Measurements from ENCODE around the gene CLDN22. TPM values are rescaled to one million over a fixed set of nuclear protein-coding genes. Genes with fewer than 3 reads are reported as not detected.

Gene CLDN22
- not detected for total RNA-seq
- polyA plus RNA-seq = not detected

GRCh38 chr4:183320211-183321059 is at the start of gene CLDN22:
Gene CLDN22, minus strand, starts transcription at chr4:183320276. Its CDS starts 58 bp downstream, at chr4:183320218.
- H3K4me3 Mint-ChIP-seq = no peak within 1 kb of the TSS
- no peaks in the 10 kb centered on the region for H3K4me1 Mint-ChIP-seq
- H3K27ac Mint-ChIP-seq = no peak within 1 kb of the TSS
- Histone ChIP-seq H3K9me3 (ENCODE audit: control insufficient read depth in 2 of 2, low read length in 2 of 2) (no peaks in the 10 kb centered on the region), H3K4me1 (ENCODE audit: control insufficient read depth, insufficient read depth, low read length, poor library complexity, severe bottlenecking) (no peaks in the 10 kb centered on the region), H3K36me3 (ENCODE audit: control insufficient read depth, insufficient read depth, low read length) (no peaks in the 10 kb centered on the region), H3K4me3 (ENCODE audit: low read depth, low read length) (no peak within 1 kb of the TSS), H3K27me3 (ENCODE audit: control insufficient read depth, insufficient read depth, low read length) (no peaks in the 10 kb centered on the region), H3K27ac (ENCODE audit: insufficient read depth, low read length, poor library complexity, severe bottlenecking) (no peak within 1 kb of the TSS)
- peaks cover 8% of the 10 kb centered on the region for H3K27me3 Mint-ChIP-seq
- H3K9me3 Mint-ChIP-seq = no peaks in the 10 kb centered on the region
- DNase-seq (no peak), ATAC-seq (ENCODE audit: low read depth in 2 of 2) (no peak)
- H3K36me3 Mint-ChIP-seq = no peaks in the 10 kb centered on the region

- no peaks in the 10 kb centered on the region for H3K4me1 ChIP-seq (ENCODE audit: control insufficient read depth, insufficient read depth, low read length, poor library complexity, severe bottlenecking)
- no peaks in the 10 kb centered on the region for H3K36me3 ChIP-seq (ENCODE audit: control insufficient read depth, insufficient read depth, low read length)
- H3K27me3 ChIP-seq (ENCODE audit: control insufficient read depth, insufficient read depth, low read length) = no peaks in the 10 kb centered on the region
- DNase-seq (no peak), ATAC-seq (ENCODE audit: low read depth in 2 of 2) (no peak)
- H3K4me3 ChIP-seq (ENCODE audit: low read depth, low read length) = no peak overlapping the region
- Mint-ChIP-seq H3K9me3 (peaks cover 0 to 6% (median 0%) of the 10 kb centered on the region in 7 donors), H3K27me3 (peaks cover 15% of the 10 kb centered on the region), H3K4me3 (no peak overlapping the region), H3K4me1 (peaks cover 0 to 4% (median 0%) of the 10 kb centered on the region in 4 donors), H3K36me3 (no peaks in the 10 kb centered on the region), H3K27ac (no peak overlapping the region)
- no peak overlapping the region for H3K27ac ChIP-seq (ENCODE audit: insufficient read depth, low read length, poor library complexity, severe bottlenecking)
- peaks cover 0 to 5% of the 10 kb centered on the region in 2 experiments for H3K9me3 ChIP-seq (ENCODE audit: control insufficient read depth in 2 of 2, low read length in 2 of 2)
These were observed 49.0 kb upstream of the CLDN22 start for GRCh38 chr4:183369073-183369472.

DNA sequence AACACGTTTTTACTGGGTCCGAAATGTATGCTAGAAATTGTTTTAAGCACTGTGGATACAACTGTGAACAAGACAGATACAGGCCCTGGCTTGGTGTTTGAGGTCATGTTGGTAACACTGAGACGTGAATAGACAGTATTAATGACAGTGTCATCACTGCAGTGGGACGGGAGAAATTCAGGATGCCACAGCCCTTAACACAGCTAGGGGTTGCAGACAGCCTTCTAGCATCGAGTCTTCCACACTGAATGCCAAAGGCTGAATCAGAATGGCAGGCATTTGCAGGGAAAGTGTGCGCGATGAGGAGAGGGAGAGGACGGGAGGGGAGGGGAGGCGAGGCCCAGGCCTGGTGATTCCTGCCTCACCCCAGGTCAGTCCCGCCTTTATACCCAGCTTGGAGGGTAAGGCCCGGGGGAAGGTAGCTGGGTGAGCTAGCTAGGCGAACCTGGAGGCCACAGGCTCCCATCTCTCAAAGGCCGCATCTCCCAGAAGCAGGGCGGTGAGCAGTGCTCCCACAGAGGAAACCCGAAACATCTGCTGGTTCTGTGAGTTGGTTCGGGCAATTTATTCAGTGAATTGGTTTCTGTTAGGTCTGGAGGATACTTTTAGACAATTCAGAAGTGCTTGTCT is 46.2 kb upstream of the CLDN22 start:
- Mint-ChIP-seq H3K36me3 (no peaks in the 10 kb centered on the region), H3K9me3 (no peaks in the 10 kb centered on the region), H3K4me3 (no peak overlapping the region), H3K4me1 (no peaks in the 10 kb centered on the region), H3K27me3 (peaks cover 9% of the 10 kb centered on the region), H3K27ac (no peak overlapping the region)
- no peak overlapping the region for H3K27ac ChIP-seq (ENCODE audit: insufficient read depth, low read length, poor library complexity, severe bottlenecking)
- H3K36me3 ChIP-seq (ENCODE audit: control insufficient read depth, insufficient read depth, low read length) = no peaks in the 10 kb centered on the region
- H3K27me3 ChIP-seq (ENCODE audit: control insufficient read depth, insufficient read depth, low read length) = peaks cover 1% of the 10 kb centered on the region
- no peak for DNase-seq
- no peaks in the 10 kb centered on the region for H3K4me1 ChIP-seq (ENCODE audit: control insufficient read depth, insufficient read depth, low read length, poor library complexity, severe bottlenecking)
- no peaks in the 10 kb centered on the region for H3K9me3 ChIP-seq (ENCODE audit: control insufficient read depth in 2 of 2, low read length in 2 of 2)
- H3K4me3 ChIP-seq (ENCODE audit: low read depth, low read length) = no peak overlapping the region
- ATAC-seq (ENCODE audit: low read depth in 2 of 2) = no peak

- Histone ChIP-seq H3K4me3 (ENCODE audit: low read depth, low read length) (no peak overlapping the region), H3K36me3 (ENCODE audit: control insufficient read depth, insufficient read depth, low read length) (no peaks in the 10 kb centered on the region), H3K9me3 (ENCODE audit: control insufficient read depth in 2 of 2, low read length in 2 of 2) (no peaks in the 10 kb centered on the region), H3K27ac (ENCODE audit: insufficient read depth, low read length, poor library complexity, severe bottlenecking) (no peak overlapping the region), H3K27me3 (ENCODE audit: control insufficient read depth, insufficient read depth, low read length) (peaks cover 1% of the 10 kb centered on the region), H3K4me1 (ENCODE audit: control insufficient read depth, insufficient read depth, low read length, poor library complexity, severe bottlenecking) (no peaks in the 10 kb centered on the region)
- ATAC-seq (ENCODE audit: low read depth in 2 of 2) = no peak
- Mint-ChIP-seq H3K4me1 (no peaks in the 10 kb centered on the region), H3K9me3 (no peaks in the 10 kb centered on the region), H3K36me3 (no peaks in the 10 kb centered on the region), H3K27me3 (peaks cover 9% of the 10 kb centered on the region), H3K27ac (no peak overlapping the region), H3K4me3 (no peak overlapping the region)
- no peak for DNase-seq
These were observed 43.9 kb upstream of the CLDN22 start for GRCh38 chr4:183364025-183364424.

- ATAC-seq (ENCODE audit: low read depth in 2 of 2) = no peak
- no peaks in the 10 kb centered on the region for H3K9me3 ChIP-seq (ENCODE audit: control insufficient read depth in 2 of 2, low read length in 2 of 2)
- no peak overlapping the region for H3K27ac ChIP-seq (ENCODE audit: insufficient read depth, low read length, poor library complexity, severe bottlenecking)
- peaks cover 1% of the 10 kb centered on the region for H3K27me3 ChIP-seq (ENCODE audit: control insufficient read depth, insufficient read depth, low read length)
- Mint-ChIP-seq H3K36me3 (no peaks in the 10 kb centered on the region), H3K4me1 (no peaks in the 10 kb centered on the region), H3K27ac (no peak overlapping the region), H3K27me3 (peaks cover 9% of the 10 kb centered on the region), H3K9me3 (no peaks in the 10 kb centered on the region), H3K4me3 (no peak overlapping the region)
- no peak for DNase-seq
- no peak overlapping the region for H3K4me3 ChIP-seq (ENCODE audit: low read depth, low read length)
- H3K4me1 ChIP-seq (ENCODE audit: control insufficient read depth, insufficient read depth, low read length, poor library complexity, severe bottlenecking) = no peaks in the 10 kb centered on the region
- no peaks in the 10 kb centered on the region for H3K36me3 ChIP-seq (ENCODE audit: control insufficient read depth, insufficient read depth, low read length)
These were observed 43.0 kb upstream of the CLDN22 start for GRCh38 chr4:183362916-183363542.

DNA sequence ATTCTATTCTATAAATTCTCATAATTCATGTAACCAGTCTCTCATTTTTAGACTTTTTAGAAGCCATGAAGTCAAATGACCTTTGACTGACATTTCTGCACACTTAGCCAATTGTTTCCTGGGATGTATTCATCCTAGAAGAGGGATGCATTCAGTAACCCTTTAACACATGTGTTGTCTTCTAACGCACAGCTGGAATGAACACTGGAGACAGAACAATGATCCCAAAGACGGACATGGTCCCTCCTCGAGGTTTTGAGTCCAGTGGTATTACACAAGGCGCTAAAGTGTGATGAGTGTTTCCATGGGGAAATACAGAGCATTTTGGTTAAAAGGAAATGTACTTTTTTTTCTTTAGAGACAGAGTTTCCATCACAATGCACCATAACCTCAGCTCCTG is 42.0 kb upstream of the CLDN22 start:
- Mint-ChIP-seq H3K4me3 (no peak overlapping the region), H3K27ac (no peak overlapping the region), H3K36me3 (no peaks in the 10 kb centered on the region), H3K9me3 (no peaks in the 10 kb centered on the region), H3K4me1 (no peaks in the 10 kb centered on the region), H3K27me3 (peaks cover 9% of the 10 kb centered on the region)
- no peak overlapping the region for H3K4me3 ChIP-seq (ENCODE audit: low read depth, low read length)
- no peak for DNase-seq
- no peak for ATAC-seq (ENCODE audit: low read depth in 2 of 2)
- no peaks in the 10 kb centered on the region for H3K36me3 ChIP-seq (ENCODE audit: control insufficient read depth, insufficient read depth, low read length)
- no peak overlapping the region for H3K27ac ChIP-seq (ENCODE audit: insufficient read depth, low read length, poor library complexity, severe bottlenecking)
- H3K4me1 ChIP-seq (ENCODE audit: control insufficient read depth, insufficient read depth, low read length, poor library complexity, severe bottlenecking) = no peaks in the 10 kb centered on the region
- H3K27me3 ChIP-seq (ENCODE audit: control insufficient read depth, insufficient read depth, low read length) = peaks cover 1% of the 10 kb centered on the region
- H3K9me3 ChIP-seq (ENCODE audit: control insufficient read depth in 2 of 2, low read length in 2 of 2) = no peaks in the 10 kb centered on the region

DNA sequence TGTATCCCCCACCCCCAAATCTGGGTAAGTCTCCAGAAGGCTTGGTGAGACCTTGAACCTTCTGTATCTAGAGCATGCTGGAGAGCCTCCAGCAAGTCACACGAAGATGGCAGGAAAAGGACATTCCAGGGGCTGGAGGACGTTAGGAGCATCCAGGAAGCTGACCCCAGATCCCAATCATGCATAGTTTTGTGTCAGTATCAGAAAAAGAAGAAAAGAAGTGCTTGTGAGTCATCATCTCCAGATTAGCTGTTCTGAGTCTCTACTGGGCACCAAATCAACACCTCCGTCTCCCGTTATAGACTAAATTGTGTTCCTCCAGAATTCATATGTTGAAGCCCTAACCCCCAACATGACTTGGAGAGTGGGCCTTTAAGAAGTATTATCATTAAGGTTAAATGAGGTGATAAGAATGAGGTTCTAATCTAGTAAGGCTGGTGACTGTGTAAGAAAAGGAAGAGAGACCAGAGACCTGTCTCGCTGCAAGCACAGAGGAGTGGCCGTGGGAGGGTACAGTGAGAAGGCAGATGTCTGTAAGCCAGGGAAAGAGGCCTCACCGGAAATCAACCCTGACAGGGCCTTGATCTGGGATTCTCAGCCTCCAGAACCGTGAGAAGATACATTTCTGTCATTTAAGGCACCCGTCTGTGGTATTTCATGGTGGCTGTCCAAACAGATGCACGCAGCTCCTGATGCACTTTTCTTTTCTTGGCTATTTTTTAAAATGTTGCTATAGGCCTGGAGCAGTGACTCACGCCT is 40.3 kb upstream of the CLDN22 start:
- no peaks in the 10 kb centered on the region for H3K4me1 ChIP-seq (ENCODE audit: control insufficient read depth, insufficient read depth, low read length, poor library complexity, severe bottlenecking)
- H3K9me3 ChIP-seq (ENCODE audit: control insufficient read depth in 2 of 2, low read length in 2 of 2) = no peaks in the 10 kb centered on the region
- no peak overlapping the region for H3K27ac ChIP-seq (ENCODE audit: insufficient read depth, low read length, poor library complexity, severe bottlenecking)
- Mint-ChIP-seq H3K4me1 (no peaks in the 10 kb centered on the region), H3K4me3 (no peak overlapping the region), H3K36me3 (no peaks in the 10 kb centered on the region), H3K27ac (no peak overlapping the region), H3K9me3 (no peaks in the 10 kb centered on the region), H3K27me3 (peaks cover 9% of the 10 kb centered on the region)
- H3K4me3 ChIP-seq (ENCODE audit: low read depth, low read length) = no peak overlapping the region
- no peak for DNase-seq
- peaks cover 1% of the 10 kb centered on the region for H3K27me3 ChIP-seq (ENCODE audit: control insufficient read depth, insufficient read depth, low read length)
- no peak for ATAC-seq (ENCODE audit: low read depth in 2 of 2)
- no peaks in the 10 kb centered on the region for H3K36me3 ChIP-seq (ENCODE audit: control insufficient read depth, insufficient read depth, low read length)
